Right renal pelvis (tissue), 4 donors: ENCODE measurements around the gene ABI1. TPM values are rescaled to one million over a fixed set of nuclear protein-coding genes. Genes with fewer than 3 reads are reported as not detected.

ENCODE experiments used
- DNase-seq, 4 donors: peaks; one replicate each; pipeline ENCODE4 v3.0.0-alpha.2; 2013; ENCODE audit warnings: low read depth in 4 of 4, low spot score in 3 of 4, missing footprints in 1 of 4
- polyA plus RNA-seq, 4 donors: library from polyadenylated mRNA; unstranded; fragments of 120-200 nt; gene quantifications; one replicate each; pipeline ENCODE4 v1.2.1, GENCODE V29; 2013; ENCODE audit not compliant: insufficient read length in 4 of 4

Gene ABI1
- polyA plus RNA-seq, 4 donors = 64.3 to 74.3 (median 72.3) TPM

DNA sequence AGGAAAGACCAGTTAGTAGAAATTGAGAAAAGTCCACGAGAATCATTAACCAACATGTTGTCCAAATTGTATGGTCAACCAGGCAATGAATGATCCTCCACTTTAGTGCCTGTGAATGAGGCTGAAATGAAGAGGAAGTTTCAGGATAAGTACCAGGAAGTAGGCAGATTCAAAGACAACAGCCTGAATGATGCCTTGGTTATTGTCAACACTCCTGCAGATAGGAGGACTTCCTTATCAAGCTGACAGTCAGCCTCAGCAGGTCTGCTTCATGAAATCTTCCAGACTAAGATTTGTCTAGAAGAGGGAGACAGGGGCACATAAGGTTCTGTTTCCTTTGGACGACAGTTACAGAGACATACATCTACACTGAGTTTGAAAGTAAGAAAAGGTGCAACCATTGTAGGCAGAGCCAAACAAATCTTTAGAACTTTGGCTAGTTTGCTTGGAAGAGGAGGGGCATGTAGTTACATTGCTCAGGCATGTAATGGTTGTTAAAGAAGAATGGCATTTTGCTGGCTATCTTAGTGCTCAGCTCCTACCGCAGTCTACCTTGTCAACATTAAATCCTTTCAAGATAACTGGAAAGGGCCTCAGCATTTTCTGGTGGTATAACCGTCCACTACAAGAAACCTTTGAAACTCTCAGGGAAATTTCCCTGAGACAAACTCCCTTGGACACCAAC lies 81.4 kb downstream of the ABI1 start:
- DNase-seq = no peak

DNA sequence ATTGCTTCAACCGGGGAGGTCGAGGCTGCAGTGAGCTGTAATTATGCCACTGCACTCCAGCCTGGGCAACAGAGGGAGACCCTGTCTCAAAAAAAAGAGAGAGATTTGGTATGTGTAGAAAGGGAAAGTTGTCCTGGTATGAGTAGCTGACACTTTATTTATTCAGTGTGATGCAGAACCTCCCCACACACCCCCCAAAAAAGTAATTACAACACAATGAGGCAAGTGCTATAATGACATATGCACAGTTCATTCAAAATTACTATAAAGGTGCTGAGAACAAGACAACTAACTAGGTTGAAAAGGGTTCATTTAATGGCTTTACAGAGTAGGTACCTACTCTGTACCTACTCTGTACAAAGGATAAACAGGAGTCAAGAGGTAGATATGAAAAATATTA lies 83.1 kb downstream of the ABI1 start:
- DNase-seq = no peak

DNA sequence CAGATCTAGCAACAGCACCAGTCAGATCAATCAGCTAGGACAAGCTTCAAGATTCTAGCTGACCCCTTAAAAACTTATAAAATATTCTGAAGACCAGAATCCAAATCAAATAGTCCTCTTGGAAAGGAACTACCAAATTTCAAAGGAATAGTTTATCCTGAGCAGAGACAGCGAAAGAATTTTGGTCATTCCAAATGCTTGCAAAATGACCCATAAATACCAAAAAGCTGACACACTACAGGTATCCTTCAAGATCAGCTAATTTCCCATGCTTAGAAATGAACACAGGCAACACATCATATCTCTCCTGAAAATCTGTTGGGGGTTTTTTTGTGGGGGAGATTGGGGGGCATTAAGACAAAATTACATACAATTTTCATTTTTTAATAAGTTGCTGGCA lies 84.5 kb downstream of the ABI1 start:
- DNase-seq = no peak

DNA sequence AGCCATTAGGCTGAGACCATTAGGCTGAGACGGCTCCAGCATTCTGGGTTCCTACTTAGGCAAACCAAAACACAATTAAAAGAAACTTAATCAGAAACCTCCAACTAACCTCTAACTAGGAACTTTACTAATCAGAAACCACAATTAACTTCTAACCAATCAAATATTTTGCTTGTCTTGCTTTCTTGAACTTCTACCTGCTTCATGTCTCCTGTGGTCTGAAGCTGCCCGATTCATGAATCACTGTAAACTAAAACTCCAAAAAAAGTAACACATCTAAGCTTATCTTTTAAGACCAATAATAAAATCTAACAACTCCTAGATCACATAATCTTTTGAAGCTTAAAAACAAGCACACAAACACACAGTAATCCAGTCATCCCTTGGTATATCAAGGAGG lies 87.1 kb downstream of the ABI1 start:
- DNase-seq = no peak

GRCh38 chr10:26770069-26770468 lies 90.7 kb downstream of the ABI1 start:
- DNase-seq = no peak

GRCh38 chr10:26765549-26765948 lies 95.2 kb downstream of the ABI1 start:
- no peak for DNase-seq

GRCh38 chr10:26759008-26759407 lies 101.8 kb downstream of the ABI1 start:
- no peak for DNase-seq

DNA sequence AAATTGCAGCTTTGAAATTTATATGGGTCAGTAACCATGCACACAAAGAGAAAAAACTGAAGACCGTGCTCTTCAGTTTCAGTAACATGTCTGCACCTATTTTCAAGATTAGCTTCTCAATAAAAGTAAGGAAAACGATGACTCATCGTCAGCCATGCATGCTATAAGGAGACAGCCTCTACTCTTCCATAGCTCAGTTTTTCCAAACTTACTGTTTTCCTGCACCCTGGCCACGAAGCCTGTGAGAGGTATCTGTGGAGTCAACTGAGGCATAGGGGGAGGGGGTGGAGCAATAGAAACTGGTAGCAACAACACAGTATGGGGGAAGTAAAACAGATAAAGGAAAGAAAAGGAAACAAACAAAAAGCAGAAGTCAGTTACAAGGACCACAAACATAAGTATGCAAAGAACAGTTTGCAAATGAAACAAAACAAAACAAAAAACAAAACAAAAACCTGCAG lies 105.3 kb downstream of the ABI1 start:
- no peak for DNase-seq

DNA sequence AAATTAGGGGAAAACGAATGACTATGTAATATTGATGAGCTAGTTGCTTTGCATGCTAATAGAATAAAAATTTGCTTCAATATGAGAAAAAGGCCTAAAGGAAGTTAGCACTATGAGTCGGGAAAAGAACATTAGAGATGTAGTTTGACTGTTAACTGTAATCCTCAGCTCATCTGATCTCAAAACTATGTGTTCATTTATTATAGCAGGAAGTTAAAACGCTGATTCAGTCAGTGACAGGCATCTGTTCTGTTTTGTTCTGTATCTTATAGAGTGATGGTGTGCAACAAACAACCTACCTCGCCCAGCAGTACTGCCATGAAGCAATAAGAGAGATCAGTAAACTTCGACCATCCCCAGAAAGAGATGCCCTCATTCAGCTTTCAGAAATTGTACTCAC lies 114.7 kb downstream of the ABI1 start:
- no peak for DNase-seq

GRCh38 chr10:26743841-26744240 lies 116.9 kb downstream of the ABI1 start:
- DNase-seq = no peak

GRCh38 chr10:26743091-26743490 lies 117.7 kb downstream of the ABI1 start:
- no peak for DNase-seq

DNA sequence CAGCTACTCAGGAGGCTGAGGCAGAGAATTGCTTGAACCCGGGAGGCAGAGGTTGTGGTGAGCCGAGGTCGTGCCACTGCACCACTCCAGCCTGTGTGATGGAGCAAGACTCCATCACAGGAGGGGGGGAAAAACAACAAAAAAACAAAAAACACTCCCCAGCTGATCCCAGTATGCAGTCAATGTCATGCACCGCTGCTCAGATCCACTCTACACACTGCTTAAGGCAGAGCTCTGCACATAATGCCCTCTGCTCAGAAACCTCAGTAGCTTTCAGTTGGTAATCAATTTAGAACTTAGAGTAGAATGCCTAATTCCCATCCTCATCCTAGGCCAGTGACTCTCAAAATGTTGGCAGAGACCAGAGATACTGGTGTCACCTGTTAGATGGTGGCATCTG lies 119.4 kb downstream of the ABI1 start:
- no peak for DNase-seq

DNA sequence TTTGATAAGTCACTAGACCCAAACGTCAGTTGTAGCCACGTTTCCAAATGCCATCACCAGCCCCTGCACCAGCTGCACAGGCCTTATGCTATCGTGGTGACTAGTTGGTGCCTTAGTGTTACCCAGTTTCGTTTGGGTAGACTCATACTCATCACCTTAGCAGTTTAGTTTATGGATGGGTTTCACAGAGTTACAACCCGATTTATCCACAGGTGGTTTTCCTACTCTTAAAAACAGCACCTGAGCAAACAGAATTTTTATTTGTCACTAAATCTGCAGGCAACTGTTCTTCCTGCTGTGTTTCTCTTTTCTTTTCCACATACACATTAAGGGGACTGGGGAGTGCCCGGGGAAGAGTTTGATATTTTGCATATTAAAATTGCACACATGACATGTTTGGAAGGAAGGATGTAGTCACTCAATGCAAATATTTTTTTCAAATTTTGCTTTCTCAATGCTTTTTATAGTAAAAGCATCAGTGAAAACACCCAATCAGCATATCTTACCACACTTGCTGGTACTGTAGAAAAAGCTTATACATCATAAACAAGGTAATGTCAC lies 121.6 kb downstream of the ABI1 start:
- no peak for DNase-seq

GRCh38 chr10:26738301-26738911 lies 122.4 kb downstream of the ABI1 start:
- DNase-seq = no peak

DNA sequence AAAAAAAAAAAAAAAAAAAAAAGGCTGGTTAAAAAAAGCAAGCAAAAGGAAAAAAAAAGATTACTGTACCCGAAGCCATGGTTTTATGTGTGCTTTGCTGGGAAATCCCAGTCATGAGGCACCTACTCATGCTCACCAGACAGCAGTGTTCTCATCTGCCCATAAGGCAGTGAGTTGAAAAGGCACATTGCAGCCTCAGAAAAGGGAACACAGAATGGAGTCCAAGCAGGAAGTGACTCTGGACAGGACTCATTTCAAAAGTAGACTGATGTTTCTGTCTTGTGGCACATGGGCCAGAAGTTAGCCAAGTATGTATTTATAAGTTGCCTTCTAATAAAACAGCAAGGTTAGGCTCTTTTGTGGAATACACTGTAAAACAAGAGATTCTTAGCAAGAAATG lies 123.0 kb downstream of the ABI1 start:
- no peak for DNase-seq

DNA sequence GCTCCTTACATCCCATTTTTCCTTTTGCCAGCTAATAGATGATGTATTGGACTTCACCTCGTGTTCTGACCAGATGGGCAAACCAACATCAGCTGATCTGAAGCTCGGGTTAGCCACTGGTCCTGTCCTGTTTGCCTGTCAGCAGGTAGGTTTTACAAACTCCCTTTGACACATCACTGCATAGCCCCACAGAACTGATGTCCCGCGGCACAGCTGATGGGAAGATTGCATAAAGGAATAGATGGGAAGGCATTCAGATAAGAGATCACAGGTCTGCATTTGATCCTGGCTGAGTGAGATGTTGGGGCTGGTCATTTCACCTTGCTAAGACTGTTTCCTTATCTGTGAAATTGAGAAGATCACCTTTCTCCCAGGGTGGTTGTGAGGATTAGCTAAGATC lies 125.3 kb downstream of the ABI1 start:
- no peak for DNase-seq

- DNase-seq = peak in 2 of 4 donors; percentile 6 to 23
Measured at GRCh38 chr10:26733750-26734568, 126.8 kb downstream of the ABI1 start.

- DNase-seq = no peak
Measured at GRCh38 chr10:26730552-26730951, 130.2 kb downstream of the ABI1 start.

- no peak for DNase-seq
Measured at GRCh38 chr10:26729395-26729794, 131.4 kb downstream of the ABI1 start.

- no peak for DNase-seq
Measured at GRCh38 chr10:26728957-26729356, 131.8 kb downstream of the ABI1 start.

- DNase-seq = no peak
Measured at GRCh38 chr10:26727005-26727404, 133.8 kb downstream of the ABI1 start.
